Esophagus muscularis mucosa (tissue), 4 donors: ENCODE results near the gene PSAP. TPM values are rescaled to one million over a fixed set of nuclear protein-coding genes. Genes with fewer than 3 reads are reported as not detected.
A peak's percentile ranks its signal among the peaks of the same experiment; 100 is the strongest.

Experiments
- DNase-seq: peaks from one replicate; pipeline ENCODE4 v3.0.0-alpha.2; 2017; ENCODE audit errors: extremely low spot score
- H3K27ac ChIP-seq, 4 donors: fragments of 200-600 bp; sonication (generic); replicated peaks in 1 of 4; 1 replicate in 3 of 4; 2 replicates in 1 of 4; pipeline ENCODE4 v1.5.1; 2016 to 2019; ENCODE audit warnings: mild to moderate bottlenecking in 1 of 4
- H3K27me3 ChIP-seq, 4 donors: fragments of 200-600 bp; sonication (generic); one replicate each; pipeline versions ENCODE4 v1.5.1 to v1.6.0; 2016 to 2019
- H3K36me3 ChIP-seq, 4 donors: fragments of 200-600 bp; sonication (generic); one replicate each; pipeline ENCODE4 v1.5.1; 2016 to 2019
- H3K4me1 ChIP-seq, 4 donors: fragments of 200-600 bp; sonication (generic); one replicate each; pipeline ENCODE4 v1.5.1; 2016 to 2019
- H3K4me3 ChIP-seq, 4 donors: fragments of 200-600 bp; sonication (generic); 1 replicate in 2 of 4; 2 replicates in 2 of 4; pipeline ENCODE4 v1.5.1; 2016 to 2019; ENCODE audit warnings: mild to moderate bottlenecking in 4 of 4, moderate library complexity in 1 of 4
- H3K9me3 ChIP-seq, 4 donors: fragments of 200-600 bp; sonication (generic); 1 replicate in 3 of 4; 2 replicates in 1 of 4; pipeline ENCODE4 v1.5.1; 2016 to 2019
- EP300 ChIP-seq: sonication (generic); formaldehyde crosslinking; IDR thresholded peaks from one replicate; pipeline ENCODE4 v1.6.1; 2017; ENCODE audit warnings: antibody characterized with exemption
- POLR2A ChIP-seq: fragments of 450-650 bp; IDR thresholded peaks from one replicate; pipeline ENCODE4 v1.6.1; 2017; ENCODE audit warnings: antibody characterized with exemption, moderate library complexity, mild to moderate bottlenecking, low read depth
- POLR2AphosphoS5 ChIP-seq, 2 donors: sonication (generic); formaldehyde crosslinking; IDR thresholded peaks; one replicate each; pipeline ENCODE4 v1.6.1; 2017; ENCODE audit warnings: antibody characterized with exemption in 2 of 2
- WGBS: methylation state at CpG from one replicate; pipeline ENCODE4 v1.1.5; 2018; 5-methylcytosine and 5-hydroxymethylcytosine counted together
- intact Hi-C: fragments of 100-400 bp; cut with DNase I; formaldehyde crosslinking; loops from one replicate; pipeline ENCODE4 v1.15.1; 2023
- total RNA-seq, 4 donors: library from RNA; depleted of rRNA; stranded (reverse); fragments of >200 nt; gene quantifications; one replicate each; pipeline versions ENCODE4 v1.1.0 to v1.2.1, GENCODE V29; 2016
- TF ChIP-seq, protein P1 (sequence below), 3 experiments: fragments of 200-600 bp in 2 of 3; fragments of 450-650 bp in 1 of 3; sonication (generic) in 2 of 3; IDR thresholded peaks; one replicate each; pipeline ENCODE4 v1.5.1; 2017 to 2019; ENCODE audit warnings: antibody characterized with exemption in 3 of 3, mild to moderate bottlenecking in 2 of 3, moderate library complexity in 1 of 3

The PSAP gene
- total RNA-seq, 4 donors from 2014 or later, result 537 to 740 (median 698) TPM

DNA sequence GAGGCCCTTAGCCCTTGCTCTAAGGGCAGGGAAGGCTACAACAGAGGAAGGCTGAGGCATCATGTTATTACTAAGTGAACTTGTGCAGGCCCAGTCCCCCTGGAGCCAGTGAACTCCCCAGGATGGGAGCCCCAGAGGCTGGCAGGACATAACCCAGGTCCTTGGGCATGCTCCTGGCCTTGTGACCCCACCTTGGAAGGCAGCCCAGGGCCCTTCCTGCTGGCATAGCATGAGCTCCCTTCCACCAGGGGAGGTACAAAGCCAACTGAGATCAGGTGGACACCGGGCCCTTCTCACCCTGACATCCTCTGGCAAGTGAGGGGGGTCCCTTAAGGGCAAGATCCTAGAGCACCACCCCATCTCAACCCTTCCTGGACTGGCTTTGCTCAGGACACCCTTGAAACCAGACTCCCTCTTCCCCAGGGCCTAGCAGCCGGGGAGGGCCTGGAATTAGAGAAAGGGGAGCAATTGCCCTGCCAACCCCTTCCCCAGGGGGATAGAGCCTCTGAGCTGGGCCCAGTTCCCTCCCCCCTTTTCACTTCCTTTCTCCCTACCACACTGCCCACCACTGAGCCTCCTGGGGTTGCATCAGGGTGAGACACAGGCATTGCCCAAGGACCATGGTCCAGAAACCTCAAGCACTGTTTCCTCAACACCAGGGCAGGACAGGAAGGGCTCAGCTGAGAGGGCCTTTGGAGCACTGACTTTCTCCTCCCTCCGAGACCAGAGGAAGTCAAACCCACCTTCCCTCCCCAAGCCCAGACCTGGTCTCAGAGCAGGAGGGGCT is 75.9 kb downstream of the PSAP start:
- H3K9me3 ChIP-seq, result no peaks in the 10 kb centered on the region
- intact Hi-C loops, result loop anchor here (5.0 kb wide), 2 partner anchors 63 to 153 kb away; no protein-coding TSS in a partner anchor
- H3K4me3 ChIP-seq, result no peak overlapping the region
- H3K4me1 ChIP-seq, result peaks cover 44 to 64% (median 54%) of the 10 kb centered on the region in 4 donors
- H3K36me3 ChIP-seq, result no peaks in the 10 kb centered on the region
- no peak for DNase-seq
- no peak overlapping the region for H3K27ac ChIP-seq
- 57% methylated on average over 3 of the region's 3 CpGs for WGBS
- no peaks in the 10 kb centered on the region for H3K27me3 ChIP-seq
- TF ChIP-seq EP300 (no peak), POLR2AphosphoS5 (IDR thresholded peaks at IDR 0.05) (no peak), POLR2A (no peak)
- TF ChIP-seq, protein P1, sequence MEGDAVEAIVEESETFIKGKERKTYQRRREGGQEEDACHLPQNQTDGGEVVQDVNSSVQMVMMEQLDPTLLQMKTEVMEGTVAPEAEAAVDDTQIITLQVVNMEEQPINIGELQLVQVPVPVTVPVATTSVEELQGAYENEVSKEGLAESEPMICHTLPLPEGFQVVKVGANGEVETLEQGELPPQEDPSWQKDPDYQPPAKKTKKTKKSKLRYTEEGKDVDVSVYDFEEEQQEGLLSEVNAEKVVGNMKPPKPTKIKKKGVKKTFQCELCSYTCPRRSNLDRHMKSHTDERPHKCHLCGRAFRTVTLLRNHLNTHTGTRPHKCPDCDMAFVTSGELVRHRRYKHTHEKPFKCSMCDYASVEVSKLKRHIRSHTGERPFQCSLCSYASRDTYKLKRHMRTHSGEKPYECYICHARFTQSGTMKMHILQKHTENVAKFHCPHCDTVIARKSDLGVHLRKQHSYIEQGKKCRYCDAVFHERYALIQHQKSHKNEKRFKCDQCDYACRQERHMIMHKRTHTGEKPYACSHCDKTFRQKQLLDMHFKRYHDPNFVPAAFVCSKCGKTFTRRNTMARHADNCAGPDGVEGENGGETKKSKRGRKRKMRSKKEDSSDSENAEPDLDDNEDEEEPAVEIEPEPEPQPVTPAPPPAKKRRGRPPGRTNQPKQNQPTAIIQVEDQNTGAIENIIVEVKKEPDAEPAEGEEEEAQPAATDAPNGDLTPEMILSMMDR (IDR thresholded peaks at IDR 0.05), result no peak

GRCh38 chr10:71773221-71773971 is 77.7 kb downstream of the PSAP start, which contains the start of gene VSIR:
Gene VSIR (minus strand): TSS chr10:71773520. CDS start chr10:71773439, 81 bp downstream.
- Histone ChIP-seq H3K9me3 (no peaks in the 10 kb centered on the region), H3K4me3 (peak within 1 kb of the TSS; percentile 76 to 95 (median 85)), H3K27me3 (no peaks in the 10 kb centered on the region), H3K27ac (peak within 1 kb of the TSS; percentile 94 to 98 (median 96)), H3K4me1 (peaks cover 60 to 81% (median 71%) of the 10 kb centered on the region in 4 donors), H3K36me3 (no peaks in the 10 kb centered on the region)
- DNase-seq, result peak; percentile 96
- 2% methylated on average over 8 of the region's 55 CpGs for WGBS
- TF ChIP-seq EP300 (no peak), POLR2AphosphoS5 (IDR thresholded peaks at IDR 0.05) (peak; percentile 83 to 97), POLR2A (peak; percentile 89)
- TF ChIP-seq, protein P1 (IDR thresholded peaks at IDR 0.05), result peak; percentile 91 to 95 (median 94)
- intact Hi-C loops, result loop anchor here (5.0 kb wide), 2 partner anchors 61 to 151 kb away; no protein-coding TSS in a partner anchor

DNA sequence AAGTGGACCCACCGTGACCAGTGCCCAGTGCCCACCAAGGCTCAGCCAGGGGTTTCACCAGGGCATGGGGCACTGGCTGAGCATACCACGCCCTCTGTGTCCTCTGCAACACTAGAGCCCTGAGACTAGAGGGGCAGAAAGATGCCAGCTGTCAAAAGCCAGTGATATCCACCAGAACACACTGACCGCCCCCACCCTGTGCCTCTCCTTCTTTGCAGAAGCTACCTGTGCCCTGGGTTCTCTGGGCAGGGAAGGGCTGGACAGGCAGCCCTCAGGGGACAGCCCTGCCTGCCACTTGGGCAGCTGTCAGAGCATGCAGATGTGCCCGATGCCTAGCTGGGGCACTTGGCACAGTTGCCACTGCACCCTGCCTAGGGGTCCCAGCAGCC is 78.2 kb downstream of the PSAP start:
- no peak for DNase-seq
- intact Hi-C loops, result loop anchor here (5.0 kb wide), 2 partner anchors 61 to 151 kb away; no protein-coding TSS in a partner anchor
- Histone ChIP-seq H3K9me3 (no peaks in the 10 kb centered on the region), H3K4me1 (peaks cover 66 to 86% (median 77%) of the 10 kb centered on the region in 4 donors), H3K4me3 (peak overlapping the region; percentile 76 to 95 (median 85)), H3K27ac (peak overlapping the region; percentile 94 to 98 (median 96)), H3K36me3 (no peaks in the 10 kb centered on the region), H3K27me3 (no peaks in the 10 kb centered on the region)
- WGBS, result 30% methylated on average over 3 of the region's 4 CpGs
- TF ChIP-seq EP300 (no peak), POLR2AphosphoS5 (IDR thresholded peaks at IDR 0.05) (no peak), POLR2A (no peak)
- TF ChIP-seq, protein P1 (IDR thresholded peaks at IDR 0.05), result no peak

GRCh38 chr10:71771821-71772617 is 79.0 kb downstream of the PSAP start:
- WGBS, result 14% methylated on average over 2 of the region's 2 CpGs
- Histone ChIP-seq H3K4me3 (peak overlapping the region; percentile 76 to 95 (median 85)), H3K27me3 (no peaks in the 10 kb centered on the region), H3K36me3 (no peaks in the 10 kb centered on the region), H3K9me3 (no peaks in the 10 kb centered on the region), H3K4me1 (peaks cover 74 to 94% (median 85%) of the 10 kb centered on the region in 4 donors), H3K27ac (peak overlapping the region; percentile 94 to 98 (median 96))
- intact Hi-C loops, result loop anchor here (5.0 kb wide), 2 partner anchors 60 to 150 kb away; no protein-coding TSS in a partner anchor
- no peak for DNase-seq
- peak; percentile 81 to 97 for TF ChIP-seq POLR2AphosphoS5 (IDR thresholded peaks at IDR 0.05)
- TF ChIP-seq, protein P1 (IDR thresholded peaks at IDR 0.05), result no peak
- peak; percentile 28 for TF ChIP-seq POLR2A
- TF ChIP-seq EP300, result no peak
